HepG2 (cell line): ENCODE results near the gene CD274. TPM values are rescaled to one million over a fixed set of nuclear protein-coding genes. Genes with fewer than 3 reads are reported as not detected.
A peak's percentile ranks its signal among the peaks of the same experiment; 100 is the strongest.

Experiments used
- ATF1 ChIP-seq: IDR thresholded peaks from 2 replicates; pipeline ENCODE4 v1.6.1; 2016; ENCODE audit warnings: mild to moderate bottlenecking, control low read depth
- CAMTA2 ChIP-seq: sonication (generic); formaldehyde crosslinking; IDR thresholded peaks from 2 replicates; pipeline ENCODE4 v1.4.0; 2020; ENCODE audit warnings: mild to moderate bottlenecking, missing genetic modification reagents, borderline replicate concordance
- CEBPB ChIP-seq: IDR thresholded peaks from 2 replicates; pipeline ENCODE4 v1.6.1; 2011; ENCODE audit warnings: low read depth, low read length, improper control_type of control experiment, borderline replicate concordance
- DZIP1 ChIP-seq: sonication (generic); formaldehyde crosslinking; IDR thresholded peaks from 2 replicates; pipeline ENCODE4 v1.5.0; 2020; ENCODE audit warnings: mild to moderate bottlenecking, missing genetic modification reagents
- GZF1 ChIP-seq: sonication (generic); formaldehyde crosslinking; IDR thresholded peaks from 2 replicates; pipeline ENCODE4 v1.5.1; 2020; ENCODE audit warnings: mild to moderate bottlenecking, missing genetic modification reagents
- IKZF5 ChIP-seq: IDR thresholded peaks from 2 replicates; pipeline ENCODE4 v1.6.1; 2018; ENCODE audit warnings: missing genetic modification reagents, mild to moderate bottlenecking, missing compliant biosample characterization
- IRF2 ChIP-seq: IDR thresholded peaks from 2 replicates; pipeline ENCODE4 v1.6.1; 2018; ENCODE audit warnings: missing genetic modification reagents, missing compliant biosample characterization
- ISX ChIP-seq: sonication (generic); formaldehyde crosslinking; conservative IDR thresholded peaks from 2 replicates; pipeline ENCODE4 v1.5.0; 2020; ENCODE audit warnings: missing genetic modification reagents
- MTA1 ChIP-seq: sonication (generic); formaldehyde crosslinking; IDR thresholded peaks from 2 replicates; pipeline ENCODE4 v1.4.0; 2020; ENCODE audit warnings: missing genetic modification reagents, mild to moderate bottlenecking, borderline replicate concordance
- PAX8 ChIP-seq: sonication (generic); formaldehyde crosslinking; IDR thresholded peaks from 2 replicates; pipeline ENCODE4 v1.8.0; 2022; ENCODE audit warnings: mild to moderate bottlenecking, missing genetic modification reagents, borderline replicate concordance
- PREB ChIP-seq: sonication (generic); formaldehyde crosslinking; IDR thresholded peaks from 2 replicates; pipeline ENCODE4 v1.4.0; 2020; ENCODE audit warnings: missing genetic modification reagents
- RXRA ChIP-seq: sonication (generic); formaldehyde crosslinking; IDR thresholded peaks from 2 replicates; pipeline ENCODE4 v1.5.1; 2020; ENCODE audit warnings: missing genetic modification reagents
- TCF7 ChIP-seq: sonication (generic); IDR thresholded peaks from 2 replicates; pipeline ENCODE4 v1.6.1; 2016; ENCODE audit warnings: antibody characterized with exemption, low read depth
- THAP7 ChIP-seq: sonication (generic); formaldehyde crosslinking; IDR thresholded peaks from 2 replicates; pipeline ENCODE4 v1.8.1; 2023; ENCODE audit warnings: mild to moderate bottlenecking, missing genetic modification reagents
- ZFX ChIP-seq: sonication (generic); formaldehyde crosslinking; IDR thresholded peaks from 2 replicates; pipeline ENCODE4 v1.4.0; 2020; ENCODE audit warnings: mild to moderate bottlenecking, low read depth, missing genetic modification reagents, moderate library complexity
- ZNF350 ChIP-seq: sonication (generic); formaldehyde crosslinking; IDR thresholded peaks from 2 replicates; pipeline ENCODE4 v1.4.0; 2020; ENCODE audit warnings: mild to moderate bottlenecking, low read depth, missing genetic modification reagents, borderline replicate concordance
- ZNF614 ChIP-seq: IDR thresholded peaks from 2 replicates; pipeline ENCODE4 v1.6.1; 2018; ENCODE audit warnings: missing biosample characterization, missing genetic modification reagents, inconsistent platforms, borderline replicate concordance
- ZNF687 ChIP-seq: sonication (generic); formaldehyde crosslinking; IDR thresholded peaks from 2 replicates; pipeline ENCODE4 v1.5.1; 2020; ENCODE audit warnings: mild to moderate bottlenecking, missing genetic modification reagents, moderate library complexity
- ZNF766 ChIP-seq: sonication (generic); formaldehyde crosslinking; IDR thresholded peaks from 2 replicates; pipeline ENCODE4 v1.5.0; 2020; ENCODE audit warnings: missing genetic modification reagents, borderline replicate concordance
- polyA plus RNA-seq, 8 experiments: library from polyadenylated mRNA; depleted of rRNA in 3 of 8; stranded (reverse) in 7 of 8; unstranded in 1 of 8; fragments of >200 nt; fragmentation: Illumina TruSeq in 4 of 8; extraction: Trizol in 4 of 8; gene quantifications; 2 replicates each; pipeline versions ENCODE4 v1.2.1 to v1.2.3, GENCODE V29; 2011 to 2016; ENCODE audit warnings: low read depth in 4 of 8, missing spikeins in 1 of 8, mixed read lengths in 1 of 8; ENCODE audit not compliant: insufficient read depth in 1 of 8
- total RNA-seq, 5 experiments: library from RNA; depleted of rRNA; stranded (reverse); fragments of >200 nt; fragmentation: Illumina TruSeq; extraction: Trizol; gene quantifications; 2 replicates each; pipeline ENCODE4 v1.2.3, GENCODE V29; 2016; ENCODE audit warnings: low read depth in 1 of 5

CD274 gene
- total and polyA plus RNA-seq, 2 of the 13 experiments (the other 11 are each of a cell fraction or from before 2014, with no cell fraction given) = 0.17 to 0.49 TPM

- TF ChIP-seq ZNF687 (CRISPR knock-in tag) = peak; percentile 92
- TF ChIP-seq ZFX (CRISPR knock-in tag) = peak; percentile 67
- peak; percentile 67; the same call in 1 of the 2 replicates for TF ChIP-seq RXRA (CRISPR knock-in tag)
- TF ChIP-seq CAMTA2 = no peak
- no peak for TF ChIP-seq TCF7
- TF ChIP-seq ATF1 (CRISPR knock-in tag) = no peak
- peak; percentile 83; the same call in 1 of the 2 replicates for TF ChIP-seq CEBPB
- TF ChIP-seq MTA1 (CRISPR knock-in tag) = peak; percentile 39; the same call in 1 of the 2 replicates
- TF ChIP-seq ZNF766 (CRISPR knock-in tag) = peak; percentile 21; the same call in 1 of the 2 replicates
- peak; percentile 68; the same call in 1 of the 2 replicates for TF ChIP-seq IKZF5 (CRISPR knock-in tag)
- TF ChIP-seq ZNF614 = peak; percentile 51; the same call in 1 of the 2 replicates
- no peak for TF ChIP-seq PREB (CRISPR knock-in tag)
- peak; percentile 95 for TF ChIP-seq IRF2 (CRISPR knock-in tag)
- no peak for TF ChIP-seq ISX (CRISPR knock-in tag)
- TF ChIP-seq PAX8 (CRISPR knock-in tag) = no peak
- TF ChIP-seq ZNF350 (CRISPR knock-in tag) = 0 out of 2 replicates have a peak, but pooled peaks have one; percentile 35
- no peak for TF ChIP-seq THAP7
- peak; percentile 75 for TF ChIP-seq GZF1
- TF ChIP-seq DZIP1 (CRISPR knock-in tag) = no peak
Measured at GRCh38 chr9:5450359-5451091, at the start of gene CD274 (continued).
